SJSA1 (cell line): ENCODE results near the gene C2CD4B. TPM values are rescaled to one million over a fixed set of nuclear protein-coding genes. Genes with fewer than 3 reads are reported as not detected.

Experiments used
- DNase-seq, 2 experiments: peaks; one replicate each; pipeline ENCODE4 v3.0.0-alpha.2; 2015 to 2020; ENCODE audit warnings: low spot score in 2 of 2, low read depth in 1 of 2
- H3K27ac ChIP-seq: fragments of 250-450 bp; sonication (Bioruptor Pico); 2 replicates; pipeline ENCODE4 v1.5.1; 2020; ENCODE audit warnings: mild to moderate bottlenecking, moderate library complexity
- H3K27me3 ChIP-seq: fragments of 250-450 bp; sonication (Bioruptor Pico); replicated peaks from 2 replicates; pipeline ENCODE4 v1.5.1; 2020; ENCODE audit warnings: mild to moderate bottlenecking, moderate library complexity
- H3K36me3 ChIP-seq: fragments of 250-450 bp; sonication (Bioruptor Pico); 2 replicates; pipeline ENCODE4 v1.5.1; 2020; ENCODE audit warnings: mild to moderate bottlenecking
- H3K4me1 ChIP-seq: fragments of 250-450 bp; sonication (Bioruptor Pico); replicated peaks from 2 replicates; pipeline ENCODE4 v1.6.1; 2021; ENCODE audit warnings: mild to moderate bottlenecking
- H3K4me3 ChIP-seq: fragments of 250-450 bp; sonication (Bioruptor Pico); 2 replicates; pipeline ENCODE4 v1.5.1; 2020; ENCODE audit warnings: mild to moderate bottlenecking
- H3K9me3 ChIP-seq: fragments of 250-450 bp; sonication (Bioruptor Pico); replicated peaks from 2 replicates; pipeline ENCODE4 v1.5.1; 2020; ENCODE audit warnings: mild to moderate bottlenecking
- total RNA-seq: library from RNA; depleted of rRNA; stranded (reverse); fragments of >200 nt; shearing (Covaris generic); gene quantifications from 2 replicates; pipeline ENCODE4 v1.2.3, GENCODE V29; 2014

The C2CD4B gene
- total RNA-seq, 1 experiment from 2014 or later, result not detected

DNA sequence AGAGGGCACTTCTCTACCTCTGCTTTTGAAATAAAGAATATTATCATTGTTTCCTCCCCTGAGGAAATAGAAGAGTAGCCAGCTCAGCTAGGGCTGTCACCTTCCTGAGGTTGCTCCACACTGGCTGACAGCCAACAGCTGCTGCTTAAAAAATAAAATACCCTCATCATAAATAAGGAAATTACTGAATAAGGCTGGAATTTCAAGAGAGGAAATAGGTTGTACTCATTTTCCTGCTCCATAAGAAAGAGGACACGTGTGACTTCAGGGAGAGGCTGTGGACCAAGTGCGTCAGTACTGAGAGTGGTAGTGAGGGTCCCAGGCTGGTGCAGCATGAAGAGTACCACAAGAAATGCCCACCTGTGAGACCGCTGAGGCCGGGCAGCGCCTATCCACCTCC is 8.1 kb upstream of the C2CD4B start:
- no peak overlapping the region for H3K4me3 ChIP-seq
- peaks cover 49% of the 10 kb centered on the region for H3K27me3 ChIP-seq
- H3K9me3 ChIP-seq, result no peaks in the 10 kb centered on the region
- DNase-seq, result no peak
- H3K27ac ChIP-seq, result no peak overlapping the region
- no peaks in the 10 kb centered on the region for H3K36me3 ChIP-seq
- no peaks in the 10 kb centered on the region for H3K4me1 ChIP-seq

DNA sequence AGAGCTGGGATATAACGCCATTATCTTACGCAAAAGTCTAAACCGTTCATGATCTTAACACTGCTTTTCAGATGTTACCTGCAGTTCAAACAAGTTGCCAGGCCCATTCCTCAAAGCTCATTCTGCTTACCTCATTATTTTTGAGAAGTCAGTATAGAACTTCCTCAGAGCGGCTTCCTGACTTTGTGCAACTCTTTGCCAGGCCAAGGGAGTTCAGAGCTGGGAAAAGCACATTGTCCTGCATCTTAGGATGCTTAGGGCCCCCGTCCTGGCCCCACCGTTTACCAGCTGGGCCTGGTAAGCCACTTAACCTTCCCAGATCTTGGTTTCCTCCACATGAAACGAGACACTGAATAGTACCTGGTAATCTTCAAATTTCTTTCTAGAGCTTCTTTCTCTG is 6.8 kb upstream of the C2CD4B start:
- H3K4me1 ChIP-seq, result no peaks in the 10 kb centered on the region
- no peaks in the 10 kb centered on the region for H3K9me3 ChIP-seq
- DNase-seq, result no peak
- H3K36me3 ChIP-seq, result no peaks in the 10 kb centered on the region
- peaks cover 61% of the 10 kb centered on the region for H3K27me3 ChIP-seq
- H3K4me3 ChIP-seq, result no peak overlapping the region
- H3K27ac ChIP-seq, result no peak overlapping the region

DNA sequence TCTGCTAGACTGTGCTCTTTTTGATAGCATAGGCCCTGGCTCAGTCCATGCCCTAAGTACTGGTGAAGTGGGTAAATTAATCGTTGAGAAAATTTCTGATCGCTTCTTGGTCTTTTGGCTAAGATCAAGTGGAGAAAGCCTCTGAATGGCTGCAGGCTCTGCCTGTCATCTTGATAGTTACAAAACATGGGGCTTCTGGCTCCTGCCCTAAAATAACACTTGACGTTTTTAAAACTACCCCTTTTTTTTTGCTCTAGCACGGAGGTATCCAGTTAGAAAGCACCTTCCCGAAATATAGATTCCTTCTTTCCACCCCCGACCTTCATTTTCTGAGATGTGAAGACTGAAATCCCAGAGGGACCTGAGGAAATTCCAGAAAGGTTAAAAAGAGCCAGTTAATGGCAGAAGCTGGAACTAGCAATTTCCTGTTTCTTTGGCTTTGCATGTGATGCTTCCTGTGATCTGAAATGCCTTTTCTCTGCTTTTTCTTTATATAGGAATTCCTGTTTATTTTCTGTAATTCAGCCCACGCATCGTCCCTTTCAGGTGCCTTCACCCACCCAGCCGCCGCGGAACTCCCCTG is 799 bp upstream of the C2CD4B start:
- no peak overlapping the region for H3K27ac ChIP-seq
- no peak for DNase-seq
- H3K27me3 ChIP-seq, result peaks cover 75% of the 10 kb centered on the region
- peaks cover 5% of the 10 kb centered on the region for H3K4me1 ChIP-seq
- H3K36me3 ChIP-seq, result no peaks in the 10 kb centered on the region
- H3K9me3 ChIP-seq, result no peaks in the 10 kb centered on the region; the same call in 1 of the 2 replicates
- H3K4me3 ChIP-seq, result no peak overlapping the region

DNA sequence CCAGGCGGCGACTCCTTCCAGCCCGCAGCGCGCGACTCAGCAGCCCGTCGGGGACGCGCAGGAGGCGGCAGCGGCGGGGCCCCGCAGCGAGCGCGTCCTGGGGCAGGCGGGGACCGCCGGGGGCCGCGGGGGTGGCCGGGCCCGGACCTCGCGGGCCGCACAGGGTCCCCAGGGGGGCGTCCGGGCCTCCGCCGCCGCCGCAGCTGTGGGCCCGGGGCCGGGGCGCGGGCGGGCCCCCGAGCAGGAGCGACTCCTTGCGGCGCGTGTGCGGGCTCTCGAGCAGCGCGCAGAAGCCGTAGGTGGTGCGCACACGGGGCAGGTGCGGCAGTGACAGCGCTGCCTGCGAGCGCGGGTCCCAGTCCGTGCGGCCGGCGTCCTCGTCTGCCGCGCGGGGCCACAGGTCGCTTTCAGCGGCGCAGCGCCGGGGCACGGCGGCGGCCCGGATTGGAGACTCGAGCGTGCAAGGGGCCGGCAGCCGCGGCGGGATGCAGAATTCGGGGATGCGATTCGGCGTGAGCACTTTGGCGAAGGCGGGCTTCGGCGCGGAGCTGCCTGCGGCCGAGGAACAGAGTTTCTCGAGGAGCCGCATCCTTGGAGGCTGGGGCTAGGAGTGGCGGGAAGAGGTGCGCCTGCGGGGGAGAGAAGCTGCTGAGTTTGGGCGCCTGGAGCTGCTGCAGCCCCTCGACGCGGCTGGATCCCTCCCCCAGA is 535 bp downstream of the C2CD4B start:
- Histone ChIP-seq H3K27ac (no peak overlapping the region), H3K9me3 (no peaks in the 10 kb centered on the region; the same call in 1 of the 2 replicates), H3K4me1 (peaks cover 5% of the 10 kb centered on the region), H3K4me3 (no peak overlapping the region), H3K36me3 (no peaks in the 10 kb centered on the region), H3K27me3 (peaks cover 71% of the 10 kb centered on the region)
- no peak for DNase-seq

DNA sequence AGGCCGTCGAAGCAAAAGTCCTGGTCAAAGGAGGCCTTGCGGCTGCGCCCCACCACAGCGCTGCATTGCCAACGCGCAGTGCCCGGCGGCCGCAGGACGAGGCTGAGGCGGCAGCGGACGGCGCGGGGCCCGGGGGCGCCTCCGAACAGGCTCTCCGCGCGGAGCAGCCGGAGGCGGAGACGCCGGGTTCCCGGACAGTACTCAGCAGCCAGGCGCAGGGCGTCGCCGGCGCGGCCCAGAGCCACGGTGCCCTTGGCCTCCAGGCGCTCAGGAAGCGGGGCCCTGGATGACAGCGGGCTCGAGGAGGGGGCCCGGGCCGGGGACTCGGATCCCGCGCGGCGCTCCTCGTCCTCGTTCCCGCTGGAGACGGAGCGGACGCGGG is 1.1 kb downstream of the C2CD4B start:
- H3K36me3 ChIP-seq, result no peaks in the 10 kb centered on the region
- DNase-seq, result peak in 1 of 2 experiments; percentile 5
- H3K9me3 ChIP-seq, result no peaks in the 10 kb centered on the region; the same call in 1 of the 2 replicates
- no peak overlapping the region for H3K27ac ChIP-seq
- peaks cover 67% of the 10 kb centered on the region for H3K27me3 ChIP-seq
- no peak overlapping the region for H3K4me3 ChIP-seq
- H3K4me1 ChIP-seq, result peaks cover 5% of the 10 kb centered on the region

DNA sequence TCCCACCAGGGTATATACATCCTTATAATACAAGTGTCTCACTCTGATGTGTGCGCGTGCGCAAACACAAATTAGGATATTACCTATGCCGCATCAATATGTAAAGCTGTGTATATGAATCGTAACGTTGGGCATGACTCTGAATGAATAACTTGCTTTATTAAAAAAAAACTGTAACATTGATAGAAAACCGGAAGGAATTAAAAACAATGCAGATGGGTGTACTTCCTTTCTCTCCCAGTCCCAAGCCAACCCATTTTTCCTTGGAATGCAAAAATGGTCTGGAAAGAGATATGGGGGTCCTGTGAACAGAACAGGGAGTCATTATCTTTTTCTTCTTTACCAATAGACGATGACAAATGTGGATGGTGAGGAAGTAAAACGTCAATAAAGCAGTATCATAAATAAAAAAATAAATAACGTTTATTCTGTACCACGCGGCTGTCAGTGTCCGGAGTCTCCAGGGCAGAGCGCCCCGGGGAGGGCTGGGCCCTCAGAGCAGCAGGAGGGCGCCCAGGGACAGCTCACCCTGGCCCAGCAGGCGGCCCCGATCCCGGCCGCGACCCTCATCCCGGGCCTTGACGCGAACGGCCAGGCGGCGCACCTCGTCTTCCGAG is 1.6 kb downstream of the C2CD4B start:
- peaks cover 5% of the 10 kb centered on the region for H3K4me1 ChIP-seq
- no peak for DNase-seq
- H3K4me3 ChIP-seq, result no peak overlapping the region
- H3K36me3 ChIP-seq, result no peaks in the 10 kb centered on the region
- peaks cover 62% of the 10 kb centered on the region for H3K27me3 ChIP-seq
- no peaks in the 10 kb centered on the region; the same call in 1 of the 2 replicates for H3K9me3 ChIP-seq
- no peak overlapping the region for H3K27ac ChIP-seq

DNA sequence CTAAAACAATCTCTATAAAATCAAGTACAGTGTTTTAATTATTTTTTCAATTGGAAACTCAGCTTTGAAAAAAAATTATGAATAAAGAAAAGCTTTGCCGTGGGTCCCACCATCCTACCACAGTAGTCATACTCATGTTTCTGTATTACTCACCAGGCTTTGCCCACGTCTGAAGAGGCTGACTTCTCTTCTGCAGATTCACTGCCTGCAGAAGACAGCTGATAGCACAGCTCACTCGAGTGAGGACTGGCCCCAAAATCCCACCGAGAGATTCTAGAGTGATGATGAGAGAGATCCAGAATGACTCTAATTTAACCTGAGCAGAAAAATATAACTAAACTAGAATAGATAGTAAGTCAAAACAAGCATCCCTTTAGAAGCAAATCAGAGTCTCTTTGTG is 11.9 kb downstream of the C2CD4B start:
- Histone ChIP-seq H3K36me3 (no peaks in the 10 kb centered on the region), H3K4me1 (no peaks in the 10 kb centered on the region), H3K27ac (no peak overlapping the region), H3K27me3 (no peaks in the 10 kb centered on the region; the same call in 1 of the 2 replicates), H3K9me3 (no peaks in the 10 kb centered on the region), H3K4me3 (no peak overlapping the region)
- DNase-seq, result no peak

DNA sequence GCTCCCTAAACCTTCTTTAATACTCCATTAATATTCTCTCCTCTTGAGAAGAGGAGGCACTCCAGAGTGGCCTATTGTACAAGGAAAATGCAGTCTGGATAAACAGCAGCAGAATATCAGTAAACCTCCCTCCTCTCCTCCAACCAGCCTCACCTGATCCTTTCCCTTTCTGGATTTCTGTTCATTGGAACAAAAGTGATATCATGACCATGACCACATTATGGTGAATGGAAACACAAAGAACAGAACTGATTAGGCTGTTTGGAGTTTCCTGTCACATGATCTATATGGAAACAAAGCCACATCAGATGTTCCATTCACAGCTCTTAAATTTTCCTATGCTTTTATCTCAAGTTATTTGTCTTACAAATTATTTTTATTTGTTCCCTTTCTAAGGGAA is 14.6 kb downstream of the C2CD4B start:
- Histone ChIP-seq H3K4me1 (no peaks in the 10 kb centered on the region), H3K27ac (no peak overlapping the region), H3K4me3 (no peak overlapping the region), H3K9me3 (no peaks in the 10 kb centered on the region), H3K36me3 (no peaks in the 10 kb centered on the region), H3K27me3 (no peaks in the 10 kb centered on the region; the same call in 1 of the 2 replicates)
- DNase-seq, result no peak

DNA sequence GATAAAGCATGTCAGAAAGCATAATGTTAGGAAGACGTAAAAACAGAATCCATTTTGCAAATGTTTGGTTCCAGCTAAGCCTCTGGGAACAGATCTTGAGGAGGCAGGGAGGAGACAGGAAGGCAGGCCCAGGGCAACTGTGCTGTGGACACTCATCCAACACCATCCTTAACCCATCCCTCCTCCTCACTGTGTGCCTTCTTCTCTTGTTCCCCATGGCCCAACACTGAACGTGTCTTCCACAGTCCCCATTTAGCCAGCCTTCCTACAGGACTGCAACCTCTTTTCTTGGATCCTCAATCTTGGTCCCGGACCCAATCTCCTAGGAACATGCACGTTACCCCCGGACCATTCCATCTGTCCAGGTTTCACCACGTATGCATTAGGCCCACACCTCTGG is 15.4 kb downstream of the C2CD4B start:
- no peaks in the 10 kb centered on the region for H3K9me3 ChIP-seq
- no peaks in the 10 kb centered on the region for H3K36me3 ChIP-seq
- no peak overlapping the region for H3K27ac ChIP-seq
- no peaks in the 10 kb centered on the region for H3K4me1 ChIP-seq
- no peak for DNase-seq
- H3K27me3 ChIP-seq, result no peaks in the 10 kb centered on the region; the same call in 1 of the 2 replicates
- H3K4me3 ChIP-seq, result no peak overlapping the region

DNA sequence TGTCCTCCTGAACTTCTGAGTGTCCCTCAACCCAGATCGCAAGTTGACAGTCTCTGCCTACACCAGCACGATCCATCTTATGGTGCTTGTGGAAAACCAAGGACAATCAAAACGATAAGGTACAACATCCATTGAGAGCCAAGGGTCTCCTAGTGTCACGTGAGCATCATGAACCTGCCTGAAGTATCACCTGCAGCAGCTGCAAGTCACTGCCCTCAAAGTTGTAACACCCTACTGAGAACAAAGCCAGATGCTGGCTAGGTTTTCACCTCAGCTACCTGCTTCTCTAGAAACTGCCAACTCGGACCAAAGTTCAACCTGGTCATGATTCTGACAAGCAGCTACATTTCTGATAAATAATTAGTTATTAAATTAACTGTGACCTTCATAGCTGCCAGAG is 17.5 kb downstream of the C2CD4B start:
- Histone ChIP-seq H3K27ac (no peak overlapping the region), H3K4me3 (no peak overlapping the region), H3K4me1 (no peaks in the 10 kb centered on the region), H3K36me3 (no peaks in the 10 kb centered on the region), H3K9me3 (no peaks in the 10 kb centered on the region), H3K27me3 (no peaks in the 10 kb centered on the region; the same call in 1 of the 2 replicates)
- no peak for DNase-seq

DNA sequence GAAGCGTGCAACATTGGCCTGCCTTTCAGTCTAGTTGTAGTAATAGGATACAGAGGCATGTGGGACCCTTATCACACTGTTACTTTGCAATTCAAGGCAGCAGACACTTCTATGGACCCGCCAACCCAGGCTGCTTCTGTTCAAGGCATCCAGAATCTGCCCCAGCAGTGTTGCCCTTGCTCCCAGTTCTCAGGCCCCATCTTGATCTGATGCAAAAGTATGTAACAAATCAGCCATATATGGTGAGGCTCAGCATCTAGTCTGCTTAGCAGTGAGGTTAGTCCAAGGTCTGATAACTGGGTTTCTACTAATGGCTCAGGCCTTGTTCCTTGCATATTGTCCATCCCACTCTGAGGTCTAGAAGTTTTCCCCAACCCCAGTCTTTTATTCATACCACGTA is 17.9 kb downstream of the C2CD4B start:
- H3K27me3 ChIP-seq, result no peaks in the 10 kb centered on the region; the same call in 1 of the 2 replicates
- H3K27ac ChIP-seq, result no peak overlapping the region
- no peaks in the 10 kb centered on the region for H3K4me1 ChIP-seq
- no peaks in the 10 kb centered on the region for H3K9me3 ChIP-seq
- H3K4me3 ChIP-seq, result no peak overlapping the region
- H3K36me3 ChIP-seq, result no peaks in the 10 kb centered on the region
- DNase-seq, result no peak

DNA sequence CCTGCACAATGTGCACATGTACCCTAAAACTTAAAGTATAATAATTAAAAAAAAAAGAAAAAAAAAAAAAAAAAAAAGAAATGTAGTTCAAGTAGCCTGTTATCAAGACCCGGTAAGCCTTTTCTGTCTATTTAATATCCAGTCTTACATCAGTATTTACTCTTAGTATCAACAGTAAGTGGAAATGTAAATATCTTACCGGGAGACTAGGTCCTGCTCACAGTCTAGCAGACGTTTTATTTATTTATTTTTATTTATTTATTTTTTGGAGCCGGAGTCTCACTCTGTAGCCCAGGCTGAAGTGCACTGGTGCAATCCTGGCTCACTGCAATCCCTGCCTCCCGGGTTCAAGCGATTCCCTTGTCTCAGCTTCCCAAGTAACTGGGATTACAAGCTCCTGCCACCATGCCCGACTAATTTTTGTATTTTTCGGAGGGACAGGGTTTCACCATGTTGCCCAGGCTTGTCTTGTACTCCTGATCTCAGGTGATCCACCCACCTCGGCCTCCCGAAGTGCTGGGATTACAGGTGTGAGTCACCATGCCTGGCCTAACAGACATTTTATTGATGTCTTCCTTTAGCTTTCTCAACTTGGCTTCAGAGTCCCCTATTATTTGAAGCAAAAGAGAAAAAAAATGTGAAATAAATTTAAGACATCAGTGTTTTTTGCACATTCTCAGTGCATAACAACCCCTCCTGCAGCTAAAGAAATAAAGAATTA is 19.9 kb downstream of the C2CD4B start:
- Histone ChIP-seq H3K4me1 (no peaks in the 10 kb centered on the region), H3K27ac (no peak overlapping the region), H3K27me3 (peaks cover 5% of the 10 kb centered on the region; the same call in 1 of the 2 replicates), H3K4me3 (no peak overlapping the region), H3K36me3 (no peaks in the 10 kb centered on the region), H3K9me3 (no peaks in the 10 kb centered on the region)
- no peak for DNase-seq

DNA sequence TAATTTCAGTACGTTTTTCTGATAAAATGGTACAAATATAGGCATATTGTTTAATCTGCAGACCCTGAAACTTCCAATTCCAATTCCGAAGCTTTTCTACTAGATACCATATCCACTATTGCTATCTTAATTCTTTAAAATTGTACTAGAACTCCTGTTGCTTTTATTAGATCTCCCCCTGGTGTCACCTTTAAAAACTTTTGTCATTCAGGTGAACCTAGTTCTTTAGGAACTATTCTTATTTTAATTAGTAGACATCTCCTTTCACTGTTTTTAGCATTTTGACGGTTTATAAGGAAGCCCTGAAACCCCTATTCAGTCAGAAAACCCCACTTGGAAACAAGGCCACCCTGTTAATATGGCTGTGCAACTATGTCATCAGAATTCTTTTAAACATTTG is 22.3 kb downstream of the C2CD4B start:
- Histone ChIP-seq H3K4me3 (no peak overlapping the region), H3K36me3 (no peaks in the 10 kb centered on the region), H3K27ac (no peak overlapping the region), H3K9me3 (no peaks in the 10 kb centered on the region), H3K4me1 (no peaks in the 10 kb centered on the region), H3K27me3 (peaks cover 6% of the 10 kb centered on the region; the same call in 1 of the 2 replicates)
- no peak for DNase-seq
